ENCODE measurements around the gene CARD9. TPM values are rescaled to one million over a fixed set of nuclear protein-coding genes. Genes with fewer than 3 reads are reported as not detected.

CARD9 gene
- total RNA-seq, 4 donors from 2014 or later, result 1.1 to 5.6 (median 2.0) TPM

DNA sequence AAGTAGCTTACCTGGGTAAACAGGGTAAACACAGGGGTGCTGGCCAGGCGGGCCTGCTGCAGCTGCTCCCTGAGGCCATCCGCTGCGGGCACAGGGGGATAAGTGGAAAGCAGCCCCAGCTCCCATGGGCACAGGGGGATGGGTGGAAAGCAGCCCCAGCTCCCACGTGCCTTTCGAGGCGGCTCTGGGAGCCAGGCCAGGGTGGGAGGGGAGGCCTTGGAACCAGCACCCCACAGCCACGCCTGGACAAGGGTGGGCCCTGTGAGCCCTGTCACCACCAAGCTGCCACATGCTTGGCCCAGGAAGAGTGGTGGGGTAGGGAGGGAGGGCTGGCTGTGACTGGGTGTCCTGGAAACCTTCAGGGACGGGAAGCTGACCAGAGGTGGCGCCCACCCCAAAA, 7.8 kb upstream of the CARD9 start:
- 86 to 87% methylated on average over 4 to 7 of the region's 9 CpGs for WGBS, 2 donors (ENCODE audit: low coverage in 1 of 2)
- Histone ChIP-seq H3K4me1 (no peaks in the 10 kb centered on the region), H3K27me3 (no peaks in the 10 kb centered on the region), H3K27ac (no peak overlapping the region), H3K36me3 (peaks cover 0 to 13% (median 5%) of the 10 kb centered on the region in 4 donors), H3K4me3 (no peak overlapping the region), H3K9me3 (no peaks in the 10 kb centered on the region)
- TF ChIP-seq POLR2AphosphoS5 (IDR thresholded peaks at IDR 0.05) (no peak), EP300 (IDR thresholded peaks at IDR 0.05; ENCODE audit: low read depth) (no peak)
- intact Hi-C loops (cut with DNase I; ENCODE audit: low total_unique reads), result no loop called here
- in situ Hi-C loops (cut with MboI; ENCODE audit: low pct_ligation_motif_present in 1 of 4, low pct_unique_long_range_greater_than_20kb in 1 of 4, low sequenced_read_pairs in 3 of 4), result no loop called here
- no peak for DNase-seq

DNA sequence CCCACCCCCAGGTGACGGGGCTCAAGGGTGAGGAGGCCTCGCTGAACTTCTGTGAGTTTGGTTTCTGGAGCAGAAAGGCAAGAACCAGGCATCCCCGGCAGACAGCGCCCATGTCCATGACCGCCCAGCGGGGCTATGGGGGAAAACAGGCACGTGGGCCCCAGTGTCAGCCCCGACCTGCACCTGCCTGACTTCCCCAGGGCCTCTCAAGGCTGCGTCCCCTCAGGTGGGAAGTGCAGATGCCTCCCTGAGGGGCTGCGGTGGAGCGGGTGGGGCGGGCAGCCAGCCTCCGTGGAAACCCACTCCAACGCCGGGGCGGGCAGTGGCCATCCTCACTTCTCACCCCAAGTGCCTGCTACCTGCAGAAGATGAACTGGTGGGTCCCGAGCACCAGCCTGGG, 6.9 kb upstream of the CARD9 start:
- 90% methylated on average over 17 of the region's 17 CpGs; no CpG with 5 or more reads in 1 of the 2 donors for WGBS, 2 donors (ENCODE audit: low coverage in 1 of 2)

DNA sequence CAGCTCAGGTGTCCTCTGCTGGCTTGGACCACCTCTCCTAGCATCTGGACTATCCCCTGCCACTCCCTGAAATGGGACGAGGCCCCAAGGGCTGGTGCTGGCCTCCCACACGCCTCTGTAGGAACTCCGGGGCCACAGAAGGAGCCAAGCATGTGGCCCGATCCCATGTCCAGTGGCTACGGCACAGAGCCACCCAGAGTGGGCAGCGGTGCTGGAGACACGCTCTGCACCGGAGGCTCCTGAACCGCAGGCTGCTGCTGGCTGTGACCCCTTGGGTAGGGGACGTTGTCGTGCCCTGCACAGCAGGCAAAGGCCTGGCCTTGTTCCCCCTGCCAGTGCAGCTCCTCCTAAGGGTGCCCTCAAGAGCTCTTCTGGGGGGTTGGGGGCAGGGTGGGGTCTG, 6.4 kb upstream of the CARD9 start:
- DNase-seq, result no peak
- intact Hi-C loops (cut with DNase I; ENCODE audit: low total_unique reads), result no loop called here
- peaks cover 0 to 11% (median 4%) of the 10 kb centered on the region in 4 donors for H3K36me3 ChIP-seq

More for the DNA sequence above, 6.9 kb upstream of the CARD9 start:
- in situ Hi-C loops (cut with MboI; ENCODE audit: low pct_ligation_motif_present in 1 of 4, low pct_unique_long_range_greater_than_20kb in 1 of 4, low sequenced_read_pairs in 3 of 4) (no loop called here), intact Hi-C loops (cut with DNase I; ENCODE audit: low total_unique reads) (no loop called here)
- Histone ChIP-seq H3K36me3 (peaks cover 0 to 11% (median 4%) of the 10 kb centered on the region in 4 donors), H3K27ac (no peak overlapping the region), H3K9me3 (no peaks in the 10 kb centered on the region), H3K4me1 (no peaks in the 10 kb centered on the region), H3K4me3 (no peak overlapping the region), H3K27me3 (no peaks in the 10 kb centered on the region)
- TF ChIP-seq POLR2AphosphoS5 (IDR thresholded peaks at IDR 0.05) (no peak), EP300 (IDR thresholded peaks at IDR 0.05; ENCODE audit: low read depth) (no peak), POLR2A (IDR thresholded peaks at IDR 0.05) (no peak)
- TF ChIP-seq, protein P1, sequence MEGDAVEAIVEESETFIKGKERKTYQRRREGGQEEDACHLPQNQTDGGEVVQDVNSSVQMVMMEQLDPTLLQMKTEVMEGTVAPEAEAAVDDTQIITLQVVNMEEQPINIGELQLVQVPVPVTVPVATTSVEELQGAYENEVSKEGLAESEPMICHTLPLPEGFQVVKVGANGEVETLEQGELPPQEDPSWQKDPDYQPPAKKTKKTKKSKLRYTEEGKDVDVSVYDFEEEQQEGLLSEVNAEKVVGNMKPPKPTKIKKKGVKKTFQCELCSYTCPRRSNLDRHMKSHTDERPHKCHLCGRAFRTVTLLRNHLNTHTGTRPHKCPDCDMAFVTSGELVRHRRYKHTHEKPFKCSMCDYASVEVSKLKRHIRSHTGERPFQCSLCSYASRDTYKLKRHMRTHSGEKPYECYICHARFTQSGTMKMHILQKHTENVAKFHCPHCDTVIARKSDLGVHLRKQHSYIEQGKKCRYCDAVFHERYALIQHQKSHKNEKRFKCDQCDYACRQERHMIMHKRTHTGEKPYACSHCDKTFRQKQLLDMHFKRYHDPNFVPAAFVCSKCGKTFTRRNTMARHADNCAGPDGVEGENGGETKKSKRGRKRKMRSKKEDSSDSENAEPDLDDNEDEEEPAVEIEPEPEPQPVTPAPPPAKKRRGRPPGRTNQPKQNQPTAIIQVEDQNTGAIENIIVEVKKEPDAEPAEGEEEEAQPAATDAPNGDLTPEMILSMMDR (IDR thresholded peaks at IDR 0.05), result no peak
- no peak for DNase-seq

DNA sequence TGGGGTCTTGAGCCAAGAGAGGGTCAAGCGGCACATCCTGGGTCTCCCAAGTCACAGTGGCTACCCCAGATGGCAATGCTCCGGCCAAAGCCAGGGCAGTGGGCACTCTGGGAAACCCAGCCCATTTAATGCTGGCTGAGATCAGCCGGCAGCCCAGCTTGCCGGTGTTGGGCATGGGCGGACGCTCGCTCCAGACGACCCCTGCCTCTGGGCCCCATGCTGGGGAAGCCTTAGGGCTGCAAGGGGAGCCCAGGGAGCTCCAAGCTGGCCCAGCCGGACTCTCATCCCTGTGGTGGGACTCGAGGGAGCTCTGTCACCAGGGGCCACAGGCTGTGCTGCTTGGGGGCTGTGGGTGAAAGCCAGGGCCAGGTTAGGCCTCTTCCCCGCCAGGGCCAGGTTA, 5.9 kb upstream of the CARD9 start:
- Histone ChIP-seq H3K27ac (no peak overlapping the region), H3K36me3 (peaks cover 0 to 11% (median 4%) of the 10 kb centered on the region in 4 donors), H3K4me3 (no peak overlapping the region), H3K27me3 (no peaks in the 10 kb centered on the region), H3K4me1 (no peaks in the 10 kb centered on the region), H3K9me3 (no peaks in the 10 kb centered on the region)
- TF ChIP-seq, protein P1 (IDR thresholded peaks at IDR 0.05), result no peak
- TF ChIP-seq POLR2A (IDR thresholded peaks at IDR 0.05) (no peak), EP300 (IDR thresholded peaks at IDR 0.05; ENCODE audit: low read depth) (no peak), POLR2AphosphoS5 (IDR thresholded peaks at IDR 0.05) (no peak)
- in situ Hi-C loops (cut with MboI; ENCODE audit: low pct_ligation_motif_present in 1 of 4, low pct_unique_long_range_greater_than_20kb in 1 of 4, low sequenced_read_pairs in 3 of 4), result no loop called here
- no peak for DNase-seq
- intact Hi-C loops (cut with DNase I; ENCODE audit: low total_unique reads), result no loop called here
- 96% methylated on average over 10 of the region's 11 CpGs; no CpG with 5 or more reads in 1 of the 2 donors for WGBS, 2 donors (ENCODE audit: low coverage in 1 of 2)

More for the DNA sequence above, 6.4 kb upstream of the CARD9 start:
- H3K27ac ChIP-seq, result no peak overlapping the region
- no peak overlapping the region for H3K4me3 ChIP-seq
- TF ChIP-seq EP300 (IDR thresholded peaks at IDR 0.05; ENCODE audit: low read depth) (no peak), POLR2AphosphoS5 (IDR thresholded peaks at IDR 0.05) (no peak), POLR2A (IDR thresholded peaks at IDR 0.05) (no peak)
- TF ChIP-seq, protein P1 (IDR thresholded peaks at IDR 0.05), result no peak
- WGBS, 2 donors (ENCODE audit: low coverage in 1 of 2), result 88% methylated on average over 10 of the region's 11 CpGs; no CpG with 5 or more reads in 1 of the 2 donors
- no peaks in the 10 kb centered on the region for H3K27me3 ChIP-seq
- H3K9me3 ChIP-seq, result no peaks in the 10 kb centered on the region
- in situ Hi-C loops (cut with MboI; ENCODE audit: low pct_ligation_motif_present in 1 of 4, low pct_unique_long_range_greater_than_20kb in 1 of 4, low sequenced_read_pairs in 3 of 4), result no loop called here
- no peaks in the 10 kb centered on the region for H3K4me1 ChIP-seq

DNA sequence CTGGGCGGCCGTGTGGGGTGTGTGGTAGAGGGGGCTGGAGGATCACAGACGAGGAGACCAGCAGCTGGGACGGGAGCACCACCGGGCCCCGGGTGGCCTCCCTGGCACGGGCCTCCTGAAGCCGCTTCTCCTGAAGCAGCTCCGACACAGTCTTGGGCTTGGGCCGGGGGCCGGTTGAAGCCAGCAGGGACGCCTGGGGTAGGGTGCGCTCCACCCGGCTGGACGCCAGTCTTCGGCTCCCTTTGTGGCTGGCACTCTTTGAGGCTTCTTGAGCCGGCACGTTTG, 5.5 kb upstream of the CARD9 start:
- no peaks in the 10 kb centered on the region for H3K27me3 ChIP-seq
- peaks cover 0 to 11% (median 4%) of the 10 kb centered on the region in 4 donors for H3K36me3 ChIP-seq
- 89% methylated on average over 18 of the region's 18 CpGs; no CpG with 5 or more reads in 1 of the 2 donors for WGBS, 2 donors (ENCODE audit: low coverage in 1 of 2)
- no peak overlapping the region for H3K27ac ChIP-seq
- H3K4me3 ChIP-seq, result no peak overlapping the region
- H3K4me1 ChIP-seq, result no peaks in the 10 kb centered on the region
- DNase-seq, result no peak
- intact Hi-C loops (cut with DNase I; ENCODE audit: low total_unique reads) (no loop called here), in situ Hi-C loops (cut with MboI; ENCODE audit: low pct_ligation_motif_present in 1 of 4, low pct_unique_long_range_greater_than_20kb in 1 of 4, low sequenced_read_pairs in 3 of 4) (no loop called here)
- H3K9me3 ChIP-seq, result no peaks in the 10 kb centered on the region
- TF ChIP-seq EP300 (IDR thresholded peaks at IDR 0.05; ENCODE audit: low read depth) (no peak), POLR2AphosphoS5 (IDR thresholded peaks at IDR 0.05) (no peak), POLR2A (IDR thresholded peaks at IDR 0.05) (no peak)
- TF ChIP-seq, protein P1 (IDR thresholded peaks at IDR 0.05), result no peak

Measured in transverse colon (tissue), 4 donors.